Hematopoietic multipotent progenitor cell (in vitro differentiated cells): ENCODE results near the gene FGF8. TPM values are rescaled to one million over a fixed set of nuclear protein-coding genes. Genes with fewer than 3 reads are reported as not detected.
A peak's percentile ranks its signal among the peaks of the same experiment; 100 is the strongest.
"Not testable (repeated sequence)": the region's sequence is repeated elsewhere in the genome, so short reads cannot be mapped to it uniquely, and the experiment has no call there.

ENCODE experiments used
- DNase-seq, 3 donors: peaks; one replicate each; pipeline ENCODE4 v3.0.0-alpha.2; 2011 to 2015; ENCODE audit warnings: low read depth in 2 of 3, low spot score in 2 of 3
- total RNA-seq: library from RNA; depleted of rRNA; stranded (reverse); fragments of >200 nt; gene quantifications from one replicate; pipeline ENCODE4 v1.2.3, GENCODE V29; 2012

FGF8 gene
- total RNA-seq, result not detected

DNA sequence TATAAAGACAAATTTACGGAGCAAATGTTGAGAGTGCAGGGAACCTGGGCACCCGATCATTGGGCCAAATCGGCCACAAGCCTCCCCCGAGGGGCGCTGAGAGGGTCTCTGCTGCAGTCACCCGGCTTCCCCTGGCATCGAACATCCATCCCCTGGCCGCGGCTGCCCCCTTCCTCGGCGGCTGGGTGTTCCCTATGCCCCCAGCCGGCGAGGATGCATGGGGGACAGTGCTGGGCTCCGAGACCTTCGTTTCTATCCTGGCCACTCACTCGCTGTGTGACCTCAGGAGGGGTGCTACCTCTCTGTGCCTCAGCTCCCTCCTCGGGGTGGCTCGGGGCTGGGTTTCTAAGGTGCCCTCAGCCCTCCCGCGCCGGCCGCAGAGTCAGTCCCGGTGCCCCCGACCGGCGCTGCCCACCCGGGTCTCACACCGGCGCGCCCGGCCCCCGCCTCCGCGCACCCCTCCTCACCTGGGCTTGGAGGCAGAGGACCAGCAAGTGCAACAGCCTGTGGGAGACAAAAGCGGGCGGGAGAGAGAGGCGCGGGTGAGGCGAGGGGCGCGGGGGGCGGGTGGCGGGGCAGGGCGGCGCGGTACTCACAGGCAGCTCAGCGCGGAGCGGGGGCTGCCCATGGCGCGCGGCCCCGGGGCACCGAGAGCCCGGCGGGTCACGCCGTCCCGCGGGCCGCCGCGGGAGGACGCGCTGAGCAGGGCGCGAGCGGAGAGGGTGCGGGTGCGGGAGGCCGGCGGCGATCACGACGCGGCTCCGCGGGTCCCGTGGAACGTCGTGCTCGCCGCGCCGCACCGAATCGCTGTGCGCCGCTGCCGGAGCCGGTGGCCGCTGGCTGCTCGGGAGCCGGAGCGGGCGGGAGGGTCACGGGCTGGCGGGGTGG is at the start of gene FGF8:
Gene FGF8 (minus strand): TSS at position 842 of the 888 bp plus-strand sequence. CDS start 214 bp downstream, at position 628.
- no peak for DNase-seq

DNA sequence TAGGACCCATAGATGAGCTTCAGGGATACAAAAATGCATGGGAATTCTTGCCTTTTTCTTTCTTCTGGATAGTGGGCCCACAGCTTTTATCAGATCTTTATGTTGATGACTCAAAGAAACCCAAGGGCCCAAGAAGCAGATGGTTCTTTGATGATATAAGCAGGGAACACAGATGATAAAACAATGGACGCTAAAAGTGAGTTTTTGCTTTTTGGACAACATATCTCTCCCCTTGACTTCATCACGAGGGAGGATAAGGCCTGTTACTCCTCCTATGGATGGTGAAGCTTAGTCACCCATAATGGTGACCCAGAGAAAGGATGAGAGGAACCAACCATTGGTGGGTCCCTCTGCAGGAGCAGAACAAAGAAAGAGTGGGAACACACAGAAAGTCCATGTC is 48.8 kb upstream of the FGF8 start:
- no peak for DNase-seq

DNA sequence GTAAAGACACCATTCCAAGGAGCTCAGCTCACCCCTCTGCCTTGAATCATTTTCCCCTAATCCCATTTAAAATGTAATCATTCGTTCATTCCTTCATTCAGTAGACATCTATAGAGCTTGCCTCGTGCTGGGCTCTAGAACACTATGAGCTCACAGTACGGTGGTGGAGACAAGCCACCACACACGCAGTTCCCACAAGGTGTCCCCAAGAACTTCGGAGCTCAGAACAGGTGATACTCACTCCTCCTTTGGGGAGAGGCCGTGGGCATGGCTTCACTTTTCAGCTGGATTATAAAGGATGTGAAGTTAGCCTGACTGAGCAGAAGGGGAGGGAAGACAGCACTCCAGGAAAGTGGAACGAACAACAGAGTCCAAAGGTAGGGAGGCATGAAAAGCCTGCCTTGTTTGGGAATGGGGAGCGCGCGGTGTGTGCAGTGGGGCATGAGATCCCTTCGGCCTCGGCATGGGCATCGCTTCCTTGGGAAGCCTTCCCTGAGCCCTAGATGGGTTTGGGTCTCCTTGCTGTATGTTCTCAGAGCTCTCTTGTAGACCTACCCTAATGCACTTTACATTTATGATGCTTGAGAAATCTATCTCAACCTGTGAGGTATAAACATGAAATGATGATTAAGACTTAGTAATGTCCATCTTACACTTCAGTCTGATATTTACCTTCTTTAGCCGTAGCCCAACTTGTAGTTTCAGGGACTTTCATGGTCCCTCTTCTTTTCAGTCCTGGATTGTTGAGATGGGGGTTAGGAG is 43.1 kb upstream of the FGF8 start:
- DNase-seq, result no peak

- peak; percentile 93 to 100 (median 99) for DNase-seq
Observed at GRCh38 chr10:101818119-101818871, 42.4 kb upstream of the FGF8 start, which contains the start of gene OGA. Gene OGA (minus strand): TSS chr10:101818444. CDS start chr10:101818022, 422 bp downstream.

DNA sequence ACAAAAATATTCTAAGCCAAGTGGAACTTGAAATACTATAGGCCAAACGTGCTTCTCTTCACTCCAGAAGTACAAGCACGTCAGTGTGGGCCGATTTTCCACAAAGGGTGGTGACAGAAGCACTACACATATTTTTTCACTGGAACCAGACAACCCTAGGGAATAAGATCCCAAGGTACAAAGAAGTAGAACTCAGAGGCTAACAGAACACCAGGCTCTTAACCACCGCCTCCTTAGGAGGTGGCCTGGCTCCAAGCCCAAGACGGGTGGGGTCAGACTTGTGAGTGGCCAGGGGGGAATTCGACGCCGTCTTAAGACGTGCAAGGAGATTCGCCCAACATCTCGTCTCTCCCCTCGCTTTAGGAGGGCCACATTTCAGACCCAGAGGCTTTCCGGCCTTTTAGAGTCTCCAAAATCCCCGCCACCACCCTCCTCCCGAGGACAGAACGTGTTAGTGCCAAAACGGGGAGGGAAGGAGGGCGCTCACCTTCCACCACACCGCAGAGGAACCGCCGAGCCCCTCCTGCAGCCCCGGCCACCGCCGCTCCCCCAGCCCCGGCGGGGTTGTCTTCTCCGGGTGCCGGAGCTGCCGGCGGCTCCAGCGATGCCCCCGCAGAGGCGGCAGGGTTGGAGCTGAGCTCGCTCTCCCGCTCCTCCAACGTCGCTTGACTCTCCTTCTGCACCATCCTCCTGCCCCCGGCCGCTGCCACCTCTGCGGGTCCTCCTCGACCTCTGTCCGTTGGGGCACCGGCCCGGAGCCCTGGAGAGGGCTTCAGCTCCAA is 41.6 kb upstream of the FGF8 start:
- peak in 2 of 3 donors; percentile 64 to 81 for DNase-seq

DNA sequence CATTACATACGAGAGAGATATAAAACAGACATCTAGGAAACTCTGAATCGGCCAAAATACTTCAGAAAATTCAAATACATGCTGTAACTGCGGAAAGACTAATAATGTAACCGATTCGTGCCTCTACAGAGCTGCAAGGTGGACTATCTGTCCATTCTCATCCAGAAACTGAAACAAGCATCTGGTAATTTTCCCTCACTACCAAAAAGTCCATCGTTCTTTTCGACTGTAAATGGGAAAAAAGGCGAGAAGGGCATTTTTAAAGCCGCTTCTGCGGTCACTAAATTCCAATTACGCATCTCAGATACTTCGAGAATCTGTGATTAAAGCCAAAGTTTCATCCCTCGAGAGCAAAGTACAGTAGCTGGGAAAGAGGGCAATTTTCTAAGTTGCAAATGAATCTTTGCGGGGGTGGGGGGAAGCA is 41.0 kb upstream of the FGF8 start:
- DNase-seq, result no peak

DNA sequence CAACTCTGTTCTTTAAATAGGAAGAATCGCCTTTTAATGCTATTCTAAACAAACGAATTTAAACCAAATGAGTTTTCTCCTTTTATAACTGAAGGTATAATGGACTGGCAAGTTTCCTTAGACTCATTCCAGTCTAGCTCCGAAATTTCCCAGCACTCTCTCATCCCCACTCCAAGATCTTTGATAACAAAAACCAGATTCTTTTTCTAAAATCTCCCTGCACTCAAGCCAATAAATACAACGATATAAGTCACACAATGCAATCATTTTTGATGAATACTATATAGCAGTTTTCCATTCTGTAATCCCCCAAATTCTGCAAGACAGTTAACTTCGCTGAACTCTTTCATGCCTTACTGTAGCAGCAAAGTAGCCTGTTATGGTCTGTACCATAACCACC is 40.5 kb upstream of the FGF8 start:
- no peak for DNase-seq

DNA sequence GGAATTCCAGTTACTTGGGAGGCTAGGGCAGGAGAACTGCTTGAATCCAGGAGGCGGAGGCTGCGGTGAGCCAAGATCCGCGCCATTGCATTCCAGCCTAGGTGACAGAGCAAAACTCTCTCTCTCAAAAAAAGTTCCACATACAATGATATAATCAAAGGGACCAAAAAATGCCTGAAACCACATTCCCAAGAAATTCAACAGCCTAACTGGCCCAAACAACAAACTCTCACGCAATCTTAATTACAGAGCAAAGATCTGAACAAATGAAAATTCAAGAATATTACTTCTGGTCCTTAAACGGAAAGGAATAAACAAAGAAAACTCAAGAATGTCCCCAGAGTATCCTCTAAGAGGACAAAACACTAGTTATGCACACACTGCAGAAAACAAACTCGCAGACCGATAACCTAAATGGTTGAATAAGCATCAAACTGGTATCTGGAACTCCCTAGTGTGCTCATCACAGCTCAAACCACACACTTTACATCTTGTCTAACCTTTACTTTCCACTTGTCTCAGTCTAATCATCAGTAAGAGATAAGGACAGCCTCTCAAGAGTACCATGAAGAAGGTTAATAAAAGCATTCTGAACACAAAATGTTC is 38.7 kb upstream of the FGF8 start:
- DNase-seq, result no peak

DNA sequence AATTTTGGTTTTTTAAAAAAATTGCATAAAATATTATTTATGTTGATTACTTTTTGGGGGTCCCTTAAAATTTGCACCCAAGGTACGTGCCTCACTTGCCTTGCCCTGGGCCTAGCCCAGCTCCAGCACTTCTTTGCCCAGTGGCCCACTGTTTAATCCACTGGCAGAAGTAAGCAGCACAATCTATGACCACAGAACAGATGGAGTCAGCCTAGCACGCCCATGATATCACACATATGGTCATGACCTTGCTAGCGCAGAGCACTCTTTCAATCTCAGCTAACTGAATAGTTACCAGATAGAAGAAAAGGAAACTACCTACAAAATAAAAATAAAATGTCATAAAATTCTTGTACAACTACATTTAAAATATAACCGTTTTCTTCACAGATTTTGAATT is 36.7 kb upstream of the FGF8 start:
- DNase-seq, result no peak

DNA sequence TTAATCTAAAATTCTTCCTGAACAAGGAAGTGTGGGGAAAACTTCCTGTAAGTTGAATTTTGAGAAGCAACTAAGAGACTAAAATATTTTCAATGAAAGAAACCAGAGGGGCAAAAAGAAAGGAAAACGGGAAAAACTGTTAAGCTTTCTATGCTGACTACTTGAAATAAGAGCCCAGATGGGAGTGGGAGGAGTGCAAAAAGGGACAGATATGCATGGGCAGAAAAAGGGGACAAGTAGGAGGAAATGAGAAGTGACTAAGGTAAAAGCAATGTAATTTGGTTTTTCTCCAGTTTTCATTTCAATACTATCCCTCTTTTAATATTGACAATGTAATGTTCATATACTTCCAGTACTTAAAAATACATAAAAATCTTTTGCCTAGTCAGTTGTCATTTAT is 31.2 kb upstream of the FGF8 start:
- no peak for DNase-seq

DNA sequence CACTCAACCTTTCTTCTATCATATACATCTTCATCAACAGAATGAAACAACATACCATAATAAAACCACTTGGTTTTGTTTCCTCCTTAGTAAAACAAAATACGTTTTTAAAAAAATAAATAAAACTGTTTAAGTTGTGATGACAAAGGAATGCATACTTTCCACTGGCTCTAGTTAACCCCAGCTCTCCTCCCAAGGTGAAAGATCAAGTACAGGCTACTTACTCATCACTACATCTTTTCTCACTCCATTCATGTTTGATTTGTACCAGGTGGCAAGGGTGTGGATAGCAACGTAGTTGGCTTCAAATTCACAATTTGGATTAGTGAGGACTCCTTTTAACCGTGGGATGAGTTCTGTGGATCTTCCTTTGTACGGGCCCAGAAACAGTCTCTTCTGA is 27.6 kb upstream of the FGF8 start:
- no peak for DNase-seq

- no peak for DNase-seq
Observed at GRCh38 chr10:101797403-101798059, 21.6 kb upstream of the FGF8 start.

DNA sequence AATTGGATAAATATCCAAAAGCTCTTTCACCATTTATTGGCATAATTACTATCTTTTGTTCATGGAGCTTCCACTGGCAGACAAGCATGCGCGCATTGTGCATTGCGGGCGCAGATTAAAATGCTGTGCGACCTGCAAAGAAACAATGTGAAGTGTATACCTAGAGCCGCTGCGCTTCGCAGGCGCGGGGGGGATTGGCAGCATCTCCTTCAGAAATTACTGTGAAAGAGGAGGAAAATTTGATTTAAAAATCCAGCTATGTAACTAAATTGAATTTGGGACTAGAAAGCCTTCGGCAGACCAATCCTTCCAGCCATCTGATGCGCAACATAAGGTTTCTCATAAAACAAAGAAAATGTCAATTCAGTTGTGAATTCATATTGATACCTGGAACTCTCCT is 17.6 kb upstream of the FGF8 start:
- no peak for DNase-seq

GRCh38 chr10:101789686-101790085 is 13.8 kb upstream of the FGF8 start:
- DNase-seq, result no peak

DNA sequence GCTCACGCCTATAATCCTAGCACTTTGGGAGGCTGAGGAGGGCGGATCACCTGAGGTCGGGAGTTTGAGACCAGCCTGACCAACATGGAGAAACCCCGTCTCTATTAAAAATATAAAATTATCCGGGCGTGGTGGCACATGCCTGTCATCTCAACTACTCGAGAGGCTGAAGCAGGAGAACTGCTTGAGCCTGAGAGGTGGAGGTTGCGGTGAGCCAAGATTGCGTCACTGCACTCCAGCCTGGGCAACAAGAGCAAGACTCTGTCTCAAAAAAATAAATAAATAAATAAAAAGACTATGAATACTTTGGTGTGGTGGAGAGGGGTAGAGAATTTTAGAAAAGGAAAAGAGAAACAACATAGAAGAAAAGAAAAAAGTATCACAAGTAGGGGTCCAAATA is 13.3 kb upstream of the FGF8 start:
- not testable (repeated sequence) for DNase-seq

DNA sequence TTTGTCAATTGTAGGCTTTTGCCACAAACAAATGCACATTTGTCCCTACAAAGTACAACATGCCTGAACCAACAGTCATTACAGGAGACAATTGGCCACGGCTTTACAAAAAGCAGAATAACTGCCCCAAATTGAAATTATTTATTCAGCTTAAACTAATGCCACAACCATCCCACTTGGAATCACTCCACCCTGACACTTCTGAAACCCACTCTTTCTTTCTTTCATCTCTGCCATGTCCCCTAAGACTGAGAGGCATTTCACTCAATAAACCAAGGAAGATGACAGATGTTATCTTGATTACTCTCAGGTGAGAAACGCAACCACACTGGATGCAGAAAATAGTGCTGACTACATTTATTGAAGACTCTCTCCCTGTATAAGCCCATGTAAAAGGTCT is 9.9 kb upstream of the FGF8 start:
- no peak for DNase-seq

DNA sequence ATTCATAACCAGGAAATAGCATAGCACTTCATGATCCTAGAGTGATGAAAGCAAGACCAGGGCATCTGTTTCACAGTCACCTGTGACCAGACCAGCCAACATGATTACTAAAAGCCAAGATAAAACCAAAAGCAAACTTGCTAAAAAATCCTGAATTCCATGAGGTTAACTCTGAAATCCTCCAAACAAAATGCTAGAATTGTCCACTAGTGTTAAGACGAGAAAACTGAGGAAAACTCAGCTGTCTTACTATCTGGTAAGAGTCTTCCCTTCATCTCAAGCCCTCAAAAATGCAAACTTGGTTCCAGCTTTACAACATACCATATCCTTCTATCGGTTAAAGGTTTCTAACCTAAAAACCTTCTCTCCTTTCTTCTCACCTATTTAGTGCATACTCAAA is 8.6 kb upstream of the FGF8 start:
- DNase-seq, result no peak

DNA sequence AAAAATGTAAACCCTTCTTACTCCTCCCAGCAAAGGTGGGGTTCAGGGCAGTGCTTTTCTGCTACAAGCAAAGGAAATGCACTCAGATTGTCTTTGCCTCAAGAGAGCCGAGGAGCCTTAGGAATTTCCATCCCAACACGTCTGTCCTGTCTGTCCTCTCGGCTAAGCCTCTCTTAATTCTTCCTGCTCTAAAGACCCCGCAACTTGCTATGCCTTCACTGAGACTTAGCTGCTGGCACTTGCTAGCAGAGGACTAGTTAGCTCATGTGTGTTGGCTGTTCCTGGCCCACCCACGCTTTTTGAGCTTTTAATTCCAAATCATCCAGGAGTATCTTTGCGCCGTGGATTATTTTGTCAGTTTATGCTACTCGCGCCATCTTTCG is 7.8 kb upstream of the FGF8 start:
- DNase-seq, result no peak
